Activated CD4-positive, CD25-positive, alpha-beta regulatory T cell treated with anti-CD3 and anti-CD28 coated beads, Interleukin-2, amount 50 U/mL, for 16 hours (primary cell): ENCODE measurements around the gene CMIP.

Experiments
- DNase-seq: peaks from one replicate; pipeline ENCODE4 v3.0.0-alpha.2; 2020; ENCODE audit warnings: low read depth, low spot score

The CMIP gene

GRCh38 chr16:81582655-81583441, 138.2 kb downstream of the CMIP start:
- DNase-seq = no peak

DNA sequence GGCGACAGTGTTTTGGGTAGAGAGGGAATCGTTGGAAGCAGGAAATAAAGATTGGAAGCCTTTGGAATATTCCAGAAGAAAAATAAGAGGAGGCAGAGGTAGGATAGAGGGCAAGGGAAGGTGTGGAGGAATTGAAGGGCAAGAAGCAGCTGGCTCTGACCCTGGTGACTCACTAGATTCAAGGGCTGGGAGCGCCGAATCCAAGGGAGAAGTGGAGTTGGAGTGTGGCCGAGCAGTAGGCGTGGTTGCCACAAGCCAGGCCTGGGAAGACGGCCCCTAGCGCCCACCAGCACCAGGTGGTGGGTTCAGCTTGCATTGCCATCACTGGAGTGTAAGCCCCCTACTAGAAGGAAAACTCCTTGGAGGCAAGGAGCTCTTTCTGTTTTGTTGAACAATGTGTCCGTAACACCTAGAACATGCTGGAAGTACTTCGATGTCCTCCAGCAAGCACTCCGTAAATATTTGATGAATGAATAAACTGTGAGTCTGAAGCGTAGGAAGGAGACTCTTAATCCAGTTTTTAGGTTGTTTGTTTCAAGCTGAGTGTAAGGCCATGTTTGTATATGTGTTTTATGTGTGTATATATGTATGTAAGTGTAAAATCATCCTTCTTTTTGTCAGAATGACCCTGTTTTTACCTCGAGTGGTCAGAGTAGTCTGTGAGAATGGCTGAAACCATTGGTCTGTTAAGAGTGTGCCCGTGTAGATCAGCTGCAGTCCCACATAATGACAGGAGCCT, 139.5 kb downstream of the CMIP start:
- DNase-seq = no peak

DNA sequence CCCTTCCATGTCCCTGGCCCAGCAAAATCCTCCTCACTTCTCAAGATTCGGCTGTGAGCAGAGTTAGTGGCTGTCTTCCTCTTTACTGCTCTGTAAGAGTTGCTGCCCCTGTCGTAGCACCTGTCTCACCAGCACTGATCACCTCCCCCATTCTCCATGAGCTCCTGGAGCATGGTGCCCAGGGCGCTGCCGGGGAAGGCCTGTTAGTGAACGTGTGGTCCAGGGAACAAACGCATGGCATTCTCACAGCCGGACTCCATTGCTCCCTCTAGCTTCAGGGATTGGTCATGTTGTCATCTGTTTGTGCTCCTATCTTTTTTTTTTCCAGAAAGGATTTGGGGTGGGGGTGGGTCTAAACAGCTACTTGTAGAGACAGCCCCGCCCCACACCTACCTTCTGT, 141.2 kb downstream of the CMIP start:
- DNase-seq = no peak

- DNase-seq = no peak
Measured at GRCh38 chr16:81586417-81586816, 141.8 kb downstream of the CMIP start.

GRCh38 chr16:81586977-81587625, 142.5 kb downstream of the CMIP start:
- no peak for DNase-seq

DNA sequence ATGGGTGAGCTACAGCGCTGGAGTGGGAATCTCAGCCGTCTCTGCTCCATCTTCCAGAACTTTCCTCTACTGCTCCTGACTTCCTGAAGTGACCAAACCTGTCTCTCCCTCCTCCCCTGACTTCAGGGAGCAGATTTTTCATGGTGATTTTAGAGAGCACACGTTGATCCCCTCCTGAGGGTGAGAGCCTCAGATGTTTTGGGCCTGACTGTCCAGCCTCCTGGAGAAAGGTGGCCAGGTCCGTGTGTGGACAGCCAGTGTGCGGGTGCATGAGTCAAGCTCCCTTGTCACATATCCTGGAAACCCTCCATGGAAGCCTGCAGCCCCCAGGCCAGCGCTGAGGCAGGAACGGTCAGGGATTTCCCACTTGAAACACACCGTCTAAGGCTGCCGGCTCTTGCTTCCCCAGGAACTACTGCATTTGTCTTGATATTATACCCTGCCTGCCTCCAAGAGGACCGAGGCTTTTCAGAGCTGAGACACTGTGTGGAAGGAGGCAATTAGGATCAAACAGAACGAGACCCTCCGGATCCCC, 143.1 kb downstream of the CMIP start:
- no peak for DNase-seq

- no peak for DNase-seq
Measured at GRCh38 chr16:81588326-81589081, 143.9 kb downstream of the CMIP start.

GRCh38 chr16:81589975-81590650, 145.5 kb downstream of the CMIP start:
- DNase-seq = no peak

- no peak for DNase-seq
Measured at GRCh38 chr16:81590714-81591544, 146.3 kb downstream of the CMIP start.

DNA sequence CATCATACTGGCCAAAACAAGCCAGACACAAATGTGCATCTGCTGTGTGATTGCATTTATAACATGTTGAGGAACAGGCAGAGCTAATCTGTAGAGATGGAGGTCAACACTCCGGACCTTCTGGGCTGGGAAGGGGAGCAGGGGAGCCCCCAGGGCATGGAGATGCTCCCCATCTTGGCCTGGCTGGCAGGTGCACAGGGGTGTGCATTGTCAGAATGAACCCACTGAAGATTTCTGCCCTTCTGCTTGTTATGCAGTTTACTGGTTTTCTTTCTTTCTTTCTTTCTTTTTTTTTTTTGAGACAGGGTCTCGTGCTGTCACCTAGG, 146.9 kb downstream of the CMIP start:
- no peak for DNase-seq

DNA sequence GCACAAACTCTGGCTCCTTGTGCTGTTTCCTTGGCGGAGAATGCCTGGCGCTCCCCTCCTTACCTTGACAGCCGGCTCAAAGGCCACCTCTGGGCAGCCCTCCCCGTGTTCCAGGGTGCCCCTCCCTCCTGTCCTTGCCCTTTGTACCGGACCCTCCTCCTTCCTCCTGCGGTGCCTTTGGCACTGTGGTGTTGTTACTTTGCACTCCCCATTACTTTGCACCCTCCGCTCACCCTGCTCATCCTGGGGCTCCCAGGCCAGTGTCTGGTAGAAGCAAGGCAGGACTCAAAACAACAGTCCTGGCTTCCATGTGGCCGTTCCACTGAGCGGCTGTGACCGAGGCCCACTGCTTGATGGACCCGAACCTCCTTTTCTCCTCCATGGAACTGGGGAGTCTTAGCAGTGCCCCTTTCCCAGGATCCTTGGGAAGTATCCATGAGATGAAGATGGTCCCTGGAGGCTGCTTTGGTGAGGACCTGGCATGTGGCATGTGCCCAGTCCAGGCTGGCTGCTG, 147.8 kb downstream of the CMIP start:
- DNase-seq = no peak

DNA sequence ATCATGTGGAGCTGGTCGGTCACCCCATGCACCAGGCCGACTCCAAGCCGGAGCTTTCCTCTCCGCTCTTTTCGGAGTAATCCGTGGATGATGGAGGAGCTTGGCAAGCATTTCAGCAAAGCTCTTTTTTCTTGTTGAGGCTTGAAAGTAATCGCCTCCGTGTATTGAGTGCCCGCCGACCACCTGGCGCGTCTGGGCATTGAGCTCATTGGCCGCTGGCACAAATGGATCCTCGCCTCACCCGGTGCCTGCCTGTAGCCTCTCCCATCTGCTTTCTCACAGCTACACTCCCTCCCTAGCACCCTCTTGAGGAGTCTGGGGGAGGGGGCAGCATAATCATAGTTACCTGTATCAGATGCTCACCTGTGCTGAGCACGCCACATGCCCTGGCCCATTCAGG, 148.9 kb downstream of the CMIP start:
- DNase-seq = no peak

DNA sequence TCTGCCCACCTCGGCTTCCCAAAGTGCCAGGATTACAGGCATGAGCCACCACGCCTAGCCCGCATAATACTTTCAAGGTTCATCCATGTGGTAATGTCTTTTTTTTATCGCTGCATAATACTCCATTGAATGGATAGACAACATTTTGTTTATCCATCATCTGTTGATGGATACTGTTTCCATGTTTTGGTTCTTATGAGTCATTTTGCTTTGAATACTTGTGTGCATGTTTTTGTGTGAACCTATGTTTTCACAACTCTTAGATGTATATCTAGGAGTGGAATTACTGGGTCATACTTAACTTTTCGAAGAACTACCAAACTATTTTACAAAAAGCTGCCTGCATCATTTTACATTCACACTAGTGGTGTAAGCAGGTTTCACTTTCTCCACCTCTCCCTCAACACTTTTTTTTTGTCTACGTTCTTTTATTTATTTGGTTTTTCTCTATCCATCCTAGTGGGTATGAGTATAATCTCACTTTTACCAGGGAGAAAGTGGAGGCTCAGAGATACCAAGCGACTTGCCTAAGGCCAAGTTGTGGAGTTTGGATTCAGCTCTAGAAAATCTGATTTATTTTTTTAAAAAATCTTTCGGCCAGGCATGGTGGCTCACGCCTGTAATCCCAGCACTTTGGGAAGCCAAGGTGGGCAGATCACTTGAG, 151.2 kb downstream of the CMIP start:
- DNase-seq = no peak

DNA sequence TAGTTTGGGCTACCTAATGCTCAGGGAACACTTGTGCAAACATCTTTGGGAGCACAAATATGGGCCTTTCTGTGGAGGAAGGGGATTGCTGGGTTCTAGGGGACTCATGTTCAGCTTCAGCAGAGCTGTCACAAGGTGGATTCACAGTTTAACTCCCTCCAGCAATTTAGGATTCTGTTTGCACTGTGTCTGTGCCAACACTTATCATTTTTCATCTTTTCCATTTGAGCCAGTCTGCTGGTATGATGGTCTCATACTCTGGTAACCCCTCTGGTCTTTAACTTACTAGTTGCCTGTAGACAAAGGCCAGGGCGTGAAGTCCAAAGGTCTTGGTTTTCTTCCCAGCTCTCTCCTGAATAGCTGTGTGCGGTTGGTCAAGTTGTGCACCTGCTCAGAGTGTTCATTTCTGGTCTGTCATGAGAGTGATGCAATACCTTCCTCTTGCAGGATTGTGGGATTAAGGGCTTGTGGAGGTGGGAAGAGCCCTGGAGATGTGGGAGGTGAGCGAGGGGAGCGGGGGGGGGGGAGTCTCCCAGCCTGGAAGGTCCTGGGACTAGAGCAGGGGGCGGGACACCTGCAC, 152.6 kb downstream of the CMIP start:
- no peak for DNase-seq

DNA sequence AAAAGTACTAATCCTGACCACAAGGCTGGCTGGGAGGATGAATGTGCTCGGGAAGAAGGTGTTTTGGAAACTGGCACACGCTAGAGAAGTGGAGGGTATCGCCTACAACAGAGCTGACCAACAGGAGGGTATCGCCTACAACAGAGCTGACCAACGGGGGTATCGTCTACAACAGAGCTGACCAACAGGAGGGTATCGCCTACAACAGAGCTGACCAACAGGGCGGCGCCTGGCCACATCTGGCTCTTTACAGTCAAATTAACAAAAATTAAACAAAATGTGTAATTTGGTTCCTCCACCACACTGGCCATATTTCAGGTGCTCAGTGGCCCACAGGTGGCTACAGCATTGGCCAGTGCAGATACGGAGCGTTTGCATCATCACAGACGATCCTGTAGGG, 153.5 kb downstream of the CMIP start:
- DNase-seq = no peak

- DNase-seq = no peak
Measured at GRCh38 chr16:81599034-81599744, 154.6 kb downstream of the CMIP start.

DNA sequence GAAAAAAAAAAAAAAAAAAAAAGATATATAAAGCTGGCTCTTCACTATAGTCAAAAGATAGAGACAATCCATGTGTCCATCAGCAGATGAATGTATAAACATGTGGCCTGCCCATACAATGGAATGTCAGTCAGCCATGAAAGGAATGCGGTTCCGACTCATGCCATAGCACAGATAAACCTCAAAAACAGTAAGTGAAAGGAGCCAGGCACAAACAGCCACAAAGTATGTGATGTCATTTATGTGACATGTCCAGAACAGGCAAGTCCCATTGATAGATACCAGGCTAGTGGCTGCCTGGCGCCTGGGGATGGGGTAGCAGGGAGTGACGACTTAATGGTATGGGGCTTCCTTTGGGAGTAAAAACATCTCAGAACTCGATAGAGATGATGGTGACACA, 155.7 kb downstream of the CMIP start:
- no peak for DNase-seq

DNA sequence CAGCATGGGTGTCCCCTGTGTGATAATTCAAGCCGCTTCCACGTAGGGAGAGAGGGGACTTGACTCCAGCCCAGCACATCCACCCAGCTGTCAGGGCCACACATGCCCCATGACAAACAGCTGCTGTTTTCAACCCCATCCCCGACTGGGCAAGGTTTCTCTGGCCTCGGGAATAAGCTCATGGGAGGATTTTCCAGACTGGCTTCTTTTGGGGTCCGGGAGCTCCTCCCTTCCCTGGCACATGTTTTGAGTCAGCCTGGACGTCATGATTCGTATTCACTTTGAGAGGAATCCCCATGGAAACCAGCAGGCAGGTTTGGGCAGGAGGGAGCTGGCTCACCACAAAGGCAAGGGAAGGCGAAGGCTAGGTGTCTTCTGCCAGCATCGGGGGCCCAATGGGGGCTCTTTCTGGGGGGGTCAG, 156.4 kb downstream of the CMIP start:
- DNase-seq = no peak
